ENCODE measurements around the gene DSCAML1.

GRCh38 chr11:117519170-117519569, 277.8 kb downstream of the DSCAML1 start:
- TF ChIP-seq CTCF (IDR thresholded peaks at IDR 0.05) = no peak
- TF ChIP-seq POLR2A (IDR thresholded peaks at IDR 0.05) = no peak
- no peak for TF ChIP-seq EP300 (IDR thresholded peaks at IDR 0.05)

Measured in tibial nerve (tissue), 4 donors.